UCSD-AML1 (cell line): ENCODE data around the gene PITRM1.
"Not testable (repeated sequence)": the region's sequence is repeated elsewhere in the genome, so short reads cannot be mapped to it uniquely, and the experiment has no call there.

Experiments
- DNase-seq: peaks from one replicate; lab custom pipeline; 2025; ENCODE audit not compliant: unreplicated experiment; lab: John Stamatoyannopoulos, UW

The PITRM1 gene

GRCh38 chr10:3123571-3124411, 48.8 kb downstream of the PITRM1 start:
- no peak for DNase-seq

- DNase-seq = no peak
Observed at GRCh38 chr10:3122486-3123205, 49.9 kb downstream of the PITRM1 start.

- DNase-seq = no peak
Observed at GRCh38 chr10:3122034-3122433, 50.5 kb downstream of the PITRM1 start.

- no peak for DNase-seq
Observed at GRCh38 chr10:3119796-3120459, 52.7 kb downstream of the PITRM1 start.

GRCh38 chr10:3118641-3119091, 53.9 kb downstream of the PITRM1 start:
- DNase-seq = no peak

- DNase-seq = no peak
Observed at GRCh38 chr10:3117486-3117885, 55.1 kb downstream of the PITRM1 start.

- DNase-seq = no peak
Observed at GRCh38 chr10:3116508-3117100, 56.0 kb downstream of the PITRM1 start.

GRCh38 chr10:3115685-3116084, 56.9 kb downstream of the PITRM1 start:
- DNase-seq = no peak

GRCh38 chr10:3113343-3113720, 59.2 kb downstream of the PITRM1 start:
- no peak for DNase-seq

GRCh38 chr10:3111621-3112163, 60.9 kb downstream of the PITRM1 start:
- DNase-seq = no peak

GRCh38 chr10:3110782-3111620, 61.6 kb downstream of the PITRM1 start:
- DNase-seq = no peak

- DNase-seq = no peak
Observed at GRCh38 chr10:3109633-3110032, 62.9 kb downstream of the PITRM1 start.

GRCh38 chr10:3109196-3109595, 63.4 kb downstream of the PITRM1 start:
- DNase-seq = no peak

- DNase-seq = no peak
Observed at GRCh38 chr10:3108575-3109105, 63.9 kb downstream of the PITRM1 start.

- DNase-seq = no peak
Observed at GRCh38 chr10:3108033-3108432, 64.5 kb downstream of the PITRM1 start.

GRCh38 chr10:3107426-3107961, 65.1 kb downstream of the PITRM1 start:
- no peak for DNase-seq

- no peak for DNase-seq
Observed at GRCh38 chr10:3106928-3107425, 65.6 kb downstream of the PITRM1 start.

GRCh38 chr10:3106328-3106727, 66.3 kb downstream of the PITRM1 start:
- not testable (repeated sequence) for DNase-seq

- DNase-seq = no peak
Observed at GRCh38 chr10:3105905-3106304, 66.7 kb downstream of the PITRM1 start.
